Measurements from ENCODE around the gene RAD9A.

The RAD9A gene

GRCh38 chr11:67442504-67443404 is 51.0 kb downstream of the RAD9A start:
- DNase-seq: no peak

GRCh38 chr11:67445515-67445914 is 53.7 kb downstream of the RAD9A start:
- no peak for DNase-seq
